GM18907 (cell line): ENCODE data around the gene CMYA5.

Experiments
- ATAC-seq: cut with Tn5 transposase; IDR thresholded peaks from one replicate; pipeline ENCODE4 v1.9.1; 2021; ENCODE audit warnings: mild to moderate bottlenecking, moderate library complexity; ENCODE audit not compliant: unreplicated experiment

The CMYA5 gene

DNA sequence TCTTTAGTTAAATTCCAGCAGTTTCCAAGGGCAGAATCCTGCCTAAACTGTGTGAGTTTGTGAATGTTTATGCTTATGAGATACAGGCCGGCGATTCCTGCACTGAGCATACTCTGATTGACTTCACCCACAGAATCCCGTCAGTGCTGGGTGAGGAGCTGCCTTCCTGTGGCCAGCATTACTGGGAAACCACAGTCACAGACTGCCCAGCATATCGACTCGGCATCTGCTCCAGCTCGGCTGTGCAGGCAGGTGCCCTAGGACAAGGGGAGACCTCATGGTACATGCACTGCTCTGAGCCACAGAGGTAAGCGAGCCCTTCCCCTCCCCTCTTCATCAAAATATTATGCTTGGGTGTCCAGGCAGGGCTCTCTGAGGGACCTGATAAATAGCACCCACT, 103.7 kb downstream of the CMYA5 start:
- ATAC-seq, result no peak

DNA sequence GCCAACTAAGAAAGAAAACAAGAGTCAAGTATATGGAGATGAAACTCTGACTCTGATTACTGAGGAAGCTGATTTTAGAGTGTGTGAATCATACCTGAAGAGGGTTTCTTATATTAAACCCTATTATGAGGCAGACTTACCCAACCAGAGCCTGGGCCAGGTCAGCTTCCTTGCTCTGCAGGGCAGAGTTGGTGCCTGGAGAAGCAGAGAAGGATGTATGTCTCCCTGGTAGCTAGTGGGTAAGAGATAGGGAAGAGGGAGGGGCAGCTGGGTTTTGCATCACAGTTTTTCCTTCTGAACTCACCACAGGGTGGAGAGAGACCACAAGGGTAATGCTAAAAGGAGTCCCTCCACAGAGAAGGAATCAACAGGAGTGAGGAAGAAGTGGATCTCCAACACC, 104.1 kb downstream of the CMYA5 start:
- no peak for ATAC-seq

DNA sequence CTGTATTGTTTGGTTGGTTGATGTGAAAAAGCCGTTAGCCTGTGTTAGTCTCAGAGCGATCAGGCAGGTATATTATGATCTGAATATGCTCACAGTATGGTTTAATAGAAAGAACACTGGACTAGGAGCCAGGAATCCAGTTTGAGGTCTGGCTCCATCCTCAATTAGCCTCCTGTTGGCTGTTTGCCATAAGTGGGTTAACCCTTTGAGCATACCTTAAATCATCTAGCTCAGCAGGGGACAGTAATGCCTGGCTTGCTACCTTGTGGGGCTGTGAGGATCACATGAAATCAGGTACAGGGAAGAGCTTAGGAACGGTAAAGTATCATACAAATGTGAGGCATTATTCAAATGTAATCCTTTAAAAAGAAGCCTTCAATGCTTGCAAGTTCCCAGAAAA, 104.7 kb downstream of the CMYA5 start:
- ATAC-seq, result no peak

DNA sequence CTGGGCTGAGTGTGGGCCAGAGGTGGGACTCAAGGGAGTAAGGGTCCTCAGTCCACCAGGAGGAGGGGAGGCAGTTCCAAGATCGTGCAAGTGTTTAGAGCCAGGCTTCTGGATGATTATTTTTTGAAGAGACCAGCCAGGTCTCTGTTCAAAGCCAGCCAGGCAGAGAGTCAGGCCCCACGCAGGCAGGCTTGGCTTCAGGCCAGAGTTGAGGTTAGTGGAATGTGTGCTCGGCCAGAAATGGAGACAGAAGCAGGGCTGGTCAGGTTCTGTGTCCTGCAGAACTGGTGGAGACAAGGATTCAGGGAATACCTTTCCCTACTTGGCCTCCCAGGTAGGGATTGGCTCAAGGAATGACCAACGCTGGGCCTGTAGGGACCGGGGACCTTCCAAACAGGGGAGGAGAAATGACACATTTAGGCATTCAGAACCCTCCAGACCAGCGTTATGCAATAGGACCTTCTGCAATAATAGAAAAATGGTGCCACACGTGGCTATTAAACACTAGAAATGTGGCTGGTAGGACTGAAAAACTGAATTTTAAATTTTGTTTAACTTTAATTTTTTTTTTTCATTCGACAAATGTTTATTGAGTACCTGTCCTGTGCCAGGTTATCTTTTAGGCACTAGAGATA, 106.2 kb downstream of the CMYA5 start:
- no peak for ATAC-seq

DNA sequence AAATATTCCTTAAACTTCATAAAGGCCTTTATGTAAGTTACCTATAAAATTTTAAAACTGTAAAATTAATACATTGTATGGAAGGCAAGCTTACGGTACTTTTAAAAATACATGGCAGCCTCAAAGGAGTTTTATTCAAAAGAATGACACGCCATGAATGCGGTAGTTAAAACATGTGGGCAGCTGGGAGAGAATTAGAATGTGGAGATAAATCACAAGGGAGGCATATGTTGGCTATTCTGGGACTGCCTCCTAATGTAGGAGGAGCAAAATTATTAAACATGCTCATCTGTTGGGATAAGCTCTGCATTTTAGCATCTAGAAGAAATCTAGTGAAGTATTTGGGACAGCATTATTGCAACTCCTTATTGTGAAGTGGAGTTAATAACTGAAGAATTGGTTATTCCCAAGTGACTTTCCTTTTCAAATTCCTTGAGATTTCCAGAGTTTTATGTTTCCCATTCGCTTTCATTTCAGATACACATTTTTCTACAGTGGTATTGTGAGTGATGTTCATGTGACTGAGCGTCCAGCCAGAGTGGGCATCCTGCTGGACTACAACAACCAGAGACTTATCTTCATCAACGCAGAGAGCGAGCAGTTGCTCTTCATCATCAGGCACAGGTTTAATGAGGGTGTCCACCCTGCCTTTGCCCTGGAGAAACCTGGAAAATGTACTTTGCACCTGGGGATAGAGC, 109.4 kb downstream of the CMYA5 start:
- ATAC-seq, result no peak

DNA sequence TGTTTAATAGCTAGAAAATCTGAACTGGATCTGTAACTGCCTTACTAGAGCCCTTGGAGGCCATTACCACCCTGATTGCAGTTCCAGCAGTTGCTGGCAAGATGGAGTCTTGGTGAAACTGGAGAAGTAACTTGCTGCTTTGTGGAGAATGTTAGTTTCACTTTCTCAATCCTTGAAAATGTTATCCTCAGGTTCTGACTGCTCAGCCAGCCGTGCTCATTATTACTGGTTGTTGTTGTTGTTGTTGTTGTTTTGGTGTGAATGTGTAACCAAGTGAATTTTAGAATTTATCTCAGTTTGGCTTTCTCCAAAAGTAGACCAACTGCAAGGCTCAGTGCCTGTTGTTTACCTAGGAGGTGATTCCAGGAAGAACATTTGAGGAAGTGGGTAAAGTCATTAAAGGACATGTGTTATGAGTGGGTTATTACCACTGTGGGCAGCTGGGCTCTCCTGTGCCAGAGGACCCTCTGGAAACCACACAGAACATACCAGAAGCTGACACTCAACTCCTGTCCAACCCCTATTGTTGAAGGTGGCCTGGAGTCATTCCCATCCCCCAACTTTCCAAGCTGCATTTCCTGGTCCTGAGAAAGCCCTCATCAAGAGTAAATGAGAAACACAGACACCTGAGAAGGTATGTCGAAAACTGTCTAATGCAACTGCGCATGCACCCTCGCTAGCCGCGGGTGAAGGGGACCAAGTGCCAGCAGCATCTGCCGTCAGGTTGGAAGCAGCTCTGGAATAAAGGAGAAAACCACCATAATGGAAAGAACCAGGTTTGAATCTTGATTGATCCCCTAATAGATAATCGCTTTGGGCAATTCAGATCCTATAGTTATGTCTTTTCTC, 111.6 kb downstream of the CMYA5 start:
- ATAC-seq, result no peak

DNA sequence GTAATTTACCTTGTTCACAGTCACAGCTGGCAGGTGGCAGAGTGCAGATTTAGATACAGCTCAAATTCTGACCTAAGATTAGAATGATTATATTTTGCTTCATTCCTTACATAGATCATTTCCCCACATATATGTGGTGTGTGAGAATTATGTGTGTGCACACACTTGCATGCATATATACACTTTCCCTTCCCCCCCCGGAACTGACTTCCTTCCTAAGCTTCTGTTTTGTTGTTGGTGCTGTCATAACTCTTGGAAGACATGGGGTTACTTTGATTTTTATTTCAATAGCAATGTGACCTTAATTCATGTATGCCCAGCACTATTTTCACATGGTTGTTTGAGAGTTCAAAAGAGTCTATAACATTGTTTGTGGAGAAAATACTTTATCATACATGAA, 112.8 kb downstream of the CMYA5 start:
- no peak for ATAC-seq

DNA sequence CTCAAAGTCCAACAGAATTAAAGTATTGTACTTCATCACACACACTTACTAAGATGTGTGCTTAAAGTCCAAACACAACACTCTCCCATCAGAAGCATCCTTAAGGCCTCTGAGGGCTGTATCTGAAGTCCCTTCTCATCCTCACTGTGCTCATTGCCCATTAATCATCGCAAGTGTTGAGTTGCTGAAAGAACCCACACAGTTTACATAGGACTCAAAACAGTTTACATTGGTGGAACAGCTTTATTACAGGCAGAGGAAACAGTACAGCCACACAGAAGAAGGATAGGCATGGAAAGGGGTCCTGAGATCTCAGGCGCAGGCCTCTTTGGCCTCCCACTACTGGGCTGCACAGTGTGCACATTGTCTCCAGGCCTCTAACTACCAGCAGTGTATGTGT, 113.4 kb downstream of the CMYA5 start:
- no peak for ATAC-seq

DNA sequence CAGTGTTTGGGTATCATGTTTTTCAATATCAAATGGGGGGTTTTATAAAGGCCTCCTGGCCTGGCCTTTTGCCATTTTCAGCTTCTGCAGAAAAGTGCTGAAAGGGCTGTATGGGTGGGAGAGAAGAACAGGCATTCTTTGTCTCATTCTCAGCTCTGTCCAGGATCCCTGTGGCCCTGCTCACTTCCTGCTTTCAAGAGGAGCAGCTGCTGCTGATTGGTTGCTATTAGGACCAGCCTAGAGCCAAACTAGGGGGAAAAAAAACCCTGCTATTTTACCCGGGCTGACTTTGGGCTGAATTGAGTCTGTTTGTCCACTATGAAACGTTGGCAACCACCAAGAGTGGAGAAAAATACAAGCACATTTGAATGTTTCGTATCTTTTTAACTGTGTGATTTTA, 117.1 kb downstream of the CMYA5 start:
- ATAC-seq, result no peak

DNA sequence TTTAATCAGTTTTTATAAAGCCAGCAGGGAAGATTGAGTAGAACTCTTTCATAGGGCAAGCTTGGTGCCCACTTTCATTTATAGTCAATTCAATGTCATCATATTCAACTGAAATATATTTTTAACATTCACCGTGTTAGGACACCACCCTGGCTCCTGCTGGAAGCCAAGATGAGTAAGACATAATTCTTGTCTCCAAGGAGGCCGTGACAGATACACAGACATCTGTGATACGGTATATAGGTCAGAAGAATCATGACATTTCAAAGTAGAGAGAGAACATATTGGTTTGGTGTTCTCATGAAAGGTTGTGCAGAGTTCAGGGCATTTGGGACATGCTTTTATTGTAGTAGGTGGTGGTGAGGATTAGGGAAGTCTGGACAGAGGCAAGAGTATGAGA, 120.1 kb downstream of the CMYA5 start:
- ATAC-seq, result no peak

DNA sequence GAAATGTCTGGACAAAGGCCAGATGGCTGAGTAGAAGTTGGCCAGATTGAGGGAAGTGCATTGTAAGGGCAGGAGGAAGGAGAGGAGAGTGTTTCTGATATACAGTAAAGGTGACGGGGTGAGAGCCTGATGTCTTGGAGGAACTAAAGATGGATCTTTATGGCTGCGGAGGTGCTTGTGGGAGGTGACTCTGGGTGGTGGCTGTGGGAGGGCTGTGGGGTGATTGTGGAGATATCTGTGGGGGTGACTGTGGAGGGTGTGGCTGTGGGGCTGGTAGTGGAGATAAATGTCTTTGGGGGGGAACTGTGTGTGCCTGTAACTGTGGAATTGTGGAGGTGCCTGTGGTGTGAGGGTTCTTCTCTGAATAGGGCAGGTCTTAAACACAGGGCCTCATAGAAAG, 121.4 kb downstream of the CMYA5 start:
- ATAC-seq, result no peak

DNA sequence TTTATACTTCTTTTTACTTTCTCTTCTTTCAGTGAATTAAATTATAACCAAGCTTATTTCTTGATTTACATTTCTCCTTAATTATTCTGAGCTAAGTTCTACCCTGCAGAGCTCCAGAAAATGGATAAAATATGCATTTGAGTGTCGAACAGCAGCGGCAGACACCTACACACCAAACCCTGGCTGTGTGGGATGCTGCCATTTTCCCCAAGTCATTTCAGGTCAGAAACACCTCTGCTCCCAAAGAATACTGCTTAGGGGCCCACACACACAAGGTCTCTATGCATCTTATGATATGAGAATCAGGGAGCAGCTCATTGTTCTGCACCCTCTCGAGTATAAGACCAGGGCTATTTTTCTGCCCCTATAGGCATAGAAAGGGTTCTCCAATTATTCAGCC, 122.3 kb downstream of the CMYA5 start:
- ATAC-seq, result no peak

DNA sequence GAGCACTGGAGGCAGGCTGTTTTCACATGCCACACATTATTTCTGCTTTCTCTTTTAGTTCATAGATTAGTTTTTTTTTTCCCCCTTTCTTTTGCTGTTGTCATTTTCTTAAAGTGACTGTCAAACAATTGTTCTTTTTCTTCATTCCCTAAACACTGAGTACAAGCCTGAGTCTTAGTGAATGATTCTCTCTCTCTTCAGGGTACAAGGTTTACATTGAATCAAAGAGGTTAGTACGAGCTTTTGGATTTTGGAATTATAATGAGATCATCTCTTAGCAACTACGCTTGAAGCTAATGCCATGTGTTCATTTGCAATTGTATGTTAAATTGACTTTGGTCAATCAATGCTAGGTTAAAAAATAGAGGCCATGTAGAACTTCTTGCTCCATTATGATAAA, 125.1 kb downstream of the CMYA5 start:
- ATAC-seq, result no peak

DNA sequence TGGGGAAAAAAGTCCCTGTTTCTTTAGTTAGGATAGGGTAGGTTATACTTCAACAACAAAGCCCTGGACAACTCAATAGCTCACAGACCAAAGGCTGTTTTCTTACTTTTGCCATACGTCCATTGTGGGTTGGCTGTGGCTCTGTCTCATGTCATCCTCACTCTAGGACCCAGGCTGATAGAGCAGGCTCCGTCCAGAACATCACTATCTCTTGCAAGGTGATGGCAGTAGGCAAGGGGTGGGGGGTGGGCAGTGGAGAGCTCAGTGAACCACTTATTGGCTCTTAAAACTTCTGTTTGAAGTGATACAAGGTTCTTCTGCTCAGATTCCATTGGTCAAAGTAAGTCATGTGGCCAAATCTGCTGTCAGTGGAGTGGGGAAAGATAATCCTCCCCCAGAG, 126.4 kb downstream of the CMYA5 start:
- ATAC-seq, result no peak

DNA sequence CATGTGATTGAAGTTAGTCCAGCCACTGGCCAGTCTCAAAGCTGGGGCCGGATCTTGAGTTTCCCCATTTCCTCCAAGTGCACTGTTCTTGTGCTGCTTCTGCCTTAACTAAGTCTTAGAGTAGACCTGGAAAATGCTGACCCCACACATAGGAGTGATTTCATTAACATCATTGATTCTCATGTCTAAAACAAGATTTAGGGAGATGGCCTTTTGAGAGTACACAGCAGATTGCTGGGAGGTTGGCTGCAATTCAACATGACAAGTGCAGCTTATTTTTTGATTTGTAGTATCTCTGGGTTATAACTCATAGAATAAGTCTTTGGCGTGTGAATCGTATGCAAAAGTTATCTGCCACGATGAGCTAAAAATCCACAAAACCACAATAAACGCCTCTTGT, 131.0 kb downstream of the CMYA5 start:
- ATAC-seq, result no peak

DNA sequence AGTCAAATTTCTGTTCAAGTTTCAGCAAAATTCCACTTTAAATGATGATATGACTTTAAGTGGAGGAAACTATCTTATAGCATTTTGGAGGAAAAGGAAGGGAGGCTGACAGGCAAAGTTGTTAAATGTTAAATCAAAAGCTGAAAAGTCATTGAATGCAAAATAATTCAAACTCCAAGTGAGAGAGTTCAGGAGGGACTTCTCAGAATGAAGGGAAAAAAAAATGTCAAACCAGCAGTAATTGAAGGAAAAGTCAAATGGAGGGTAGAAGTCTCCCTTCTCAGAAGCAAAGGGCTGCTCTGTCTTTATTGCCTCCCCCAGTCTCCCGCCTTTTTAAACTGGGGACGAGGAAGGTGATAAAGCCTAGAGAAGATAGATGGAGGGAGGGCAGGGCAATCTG, 134.8 kb downstream of the CMYA5 start:
- no peak for ATAC-seq

DNA sequence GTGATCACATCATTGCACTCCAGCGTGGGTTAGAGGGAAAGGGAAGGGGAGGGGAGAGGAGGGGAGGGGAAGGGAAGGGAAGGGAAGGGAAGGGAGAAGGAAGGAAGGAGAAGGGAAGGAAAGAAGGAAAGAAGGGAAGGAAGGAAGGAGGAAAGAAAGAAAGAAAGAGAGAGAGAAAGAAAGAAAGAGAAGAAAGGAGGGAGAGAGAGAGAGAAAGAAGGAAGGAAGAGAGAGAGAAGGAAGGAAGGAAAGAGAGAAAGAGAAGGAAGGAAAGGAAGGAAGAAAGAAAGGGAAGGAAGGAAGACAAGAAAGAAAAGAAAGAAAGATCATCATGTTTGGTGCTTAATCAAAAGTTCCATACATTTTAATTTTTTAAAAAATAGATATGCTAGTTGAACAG, 136.2 kb downstream of the CMYA5 start:
- no peak for ATAC-seq

DNA sequence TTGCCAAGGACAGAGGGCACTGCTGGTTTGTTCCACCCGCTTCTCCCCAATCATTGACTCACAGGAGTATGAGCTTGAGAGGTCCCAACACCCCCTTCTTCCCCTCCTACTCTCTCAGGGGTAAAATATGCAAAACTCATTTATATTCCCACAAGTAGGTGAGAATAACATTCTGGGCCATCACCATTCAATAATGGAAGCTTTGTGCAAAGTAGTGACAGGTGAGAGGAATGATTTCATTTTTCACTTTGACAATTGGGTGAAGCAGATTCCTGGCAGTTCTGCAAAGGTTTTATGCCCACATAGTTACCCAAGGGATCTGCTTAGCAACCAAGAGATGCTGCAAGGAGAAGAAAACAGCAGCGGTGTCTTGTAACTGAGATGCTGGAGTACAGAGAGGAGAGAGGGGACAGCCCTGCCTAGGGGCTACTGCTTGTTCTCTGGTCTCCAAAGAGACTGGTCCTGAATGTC, 137.6 kb downstream of the CMYA5 start:
- ATAC-seq, result no peak

DNA sequence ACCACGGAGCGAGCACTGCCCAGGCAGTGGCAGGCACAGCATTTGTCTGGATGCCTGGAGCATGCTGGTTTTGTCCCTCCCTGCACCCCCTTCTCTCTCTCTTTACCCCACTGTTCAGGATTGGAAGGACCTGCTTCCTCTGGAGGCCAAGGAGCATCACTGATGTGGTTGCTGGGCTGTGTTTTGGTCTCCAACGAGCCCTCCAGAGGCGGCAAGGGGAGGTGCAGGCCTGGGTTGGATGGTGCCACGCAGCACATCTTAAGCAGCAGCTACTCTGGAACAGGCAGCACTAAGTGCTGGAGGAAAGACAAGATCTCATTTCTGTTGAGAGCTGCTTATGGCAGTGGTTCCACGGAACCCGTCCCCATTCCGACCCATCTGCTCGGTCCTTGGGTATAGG, 139.6 kb downstream of the CMYA5 start:
- no peak for ATAC-seq

DNA sequence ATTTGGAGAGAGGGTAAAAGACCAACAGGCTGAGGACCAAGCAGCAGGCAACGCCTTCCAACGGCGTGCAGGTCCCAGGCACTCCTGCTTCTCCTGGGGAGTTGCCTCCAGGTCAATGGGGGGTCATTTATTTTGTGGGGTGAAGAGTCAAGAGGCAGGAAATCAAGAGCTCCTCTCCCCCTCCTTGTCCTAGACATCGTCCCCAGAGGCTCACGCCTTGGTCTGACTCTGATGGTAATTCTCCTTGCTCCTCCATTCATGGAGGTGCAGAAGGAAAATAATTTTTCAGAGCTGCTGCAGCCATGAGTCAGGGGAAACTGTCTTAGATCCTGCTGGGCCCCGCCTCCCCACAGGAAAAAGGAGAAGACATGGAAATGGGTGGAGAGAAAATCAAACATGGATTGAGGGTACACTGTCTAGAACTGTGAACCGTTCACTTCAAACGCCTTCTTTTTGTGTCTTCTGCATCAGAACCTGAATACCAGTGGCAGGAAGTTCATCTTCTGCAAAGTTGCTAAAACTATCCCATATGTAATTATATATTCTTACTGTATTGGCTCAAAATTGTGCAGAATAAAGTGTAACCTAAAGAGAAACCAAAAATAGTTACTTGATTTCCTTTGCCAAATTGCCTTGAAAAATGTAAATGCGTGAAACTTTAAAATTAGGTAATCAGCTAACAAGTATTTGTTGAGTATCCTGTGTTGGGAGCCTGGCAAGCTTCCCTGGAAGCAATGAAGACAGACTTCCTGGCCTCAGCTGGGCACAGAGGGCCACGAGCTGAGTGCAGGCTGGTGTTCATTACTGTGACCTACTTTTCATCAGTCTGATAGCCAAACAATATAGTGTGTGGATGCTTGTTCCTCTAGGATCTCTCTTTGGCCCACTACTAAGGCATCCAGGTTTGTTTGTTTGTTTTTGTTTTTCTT, 142.0 kb downstream of the CMYA5 start:
- ATAC-seq, result no peak

DNA sequence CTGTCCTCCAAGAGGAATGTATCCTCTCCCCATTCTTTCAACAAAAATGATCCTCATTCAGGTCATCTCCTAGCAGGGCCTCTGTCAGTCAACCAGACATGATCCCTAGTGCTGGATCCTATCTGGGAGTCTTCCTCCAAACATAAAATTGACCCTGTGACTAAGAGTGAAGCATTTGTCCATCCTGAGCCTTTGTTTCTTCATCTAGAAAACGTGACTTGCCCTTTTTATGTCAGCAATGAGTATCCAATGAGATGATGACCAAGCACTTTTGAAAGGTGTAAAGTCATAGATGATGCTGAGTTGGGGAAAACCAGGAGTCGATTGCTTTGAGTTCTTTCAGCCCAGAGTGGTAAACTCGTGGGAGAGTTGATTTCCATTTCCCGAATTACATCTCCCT, 143.3 kb downstream of the CMYA5 start:
- no peak for ATAC-seq
